ENCODE results near the gene CSRNP2. TPM values are rescaled to one million over a fixed set of nuclear protein-coding genes. Genes with fewer than 3 reads are reported as not detected.
A peak's percentile ranks its signal among the peaks of the same experiment; 100 is the strongest.

The CSRNP2 gene
- total RNA-seq, 6 donors from 2014 or later = 20.3 to 29.6 (median 23.5) TPM

DNA sequence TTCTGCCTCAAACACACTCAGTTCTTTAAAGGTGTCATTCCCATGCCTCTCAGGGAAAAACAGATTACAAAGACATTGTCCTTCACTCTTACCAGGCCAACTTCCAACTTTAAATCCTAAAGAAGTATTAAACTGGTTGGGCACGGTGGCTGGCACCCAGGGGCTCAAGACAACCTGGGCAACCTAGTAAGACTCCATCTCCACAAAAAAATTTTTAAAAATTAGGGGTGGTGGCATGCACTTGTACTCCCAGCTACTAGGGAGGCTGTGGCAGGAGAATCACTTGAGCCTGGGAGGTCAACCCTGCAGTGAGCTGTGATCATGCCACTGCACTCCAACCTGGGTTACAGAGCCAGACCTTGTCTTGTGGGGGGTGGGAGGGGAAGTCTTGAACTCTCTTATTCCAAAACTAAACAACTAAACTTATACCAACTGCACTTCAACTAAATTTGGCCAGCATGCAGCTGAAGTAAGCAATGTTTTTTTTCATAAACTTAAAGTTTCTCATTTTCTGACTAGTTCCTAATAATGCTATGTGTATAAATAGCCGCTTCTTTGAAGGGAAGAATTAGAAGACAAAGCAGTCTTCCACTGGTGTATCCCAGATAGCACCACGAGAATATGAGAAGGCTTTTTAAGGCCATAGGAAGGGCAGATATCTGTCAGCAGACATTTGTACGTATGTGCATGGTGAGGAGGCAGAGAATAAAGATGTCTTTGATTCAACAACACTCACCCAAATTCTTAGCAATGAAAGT is 59.6 kb downstream of the CSRNP2 start:
- peaks cover 21 to 71% (median 46%) of the 10 kb centered on the region in 4 donors for H3K4me1 ChIP-seq
- ATAC-seq (ENCODE audit: low FRiP score in 2 of 2) = no peak

GRCh38 chr12:51021694-51022093 is 61.7 kb downstream of the CSRNP2 start:
- DNase-seq = no peak
- H3K4me3 ChIP-seq = no peak overlapping the region
- 3 to 15% methylated on average over 1 of the region's 1 CpG for WGBS, 2 donors
- peak overlapping the region in 3 of 4 donors; percentile 10 to 95 (median 33) for H3K27ac ChIP-seq
- H3K4me1 ChIP-seq = peaks cover 24 to 76% (median 54%) of the 10 kb centered on the region in 4 donors
- no peaks in the 10 kb centered on the region for H3K27me3 ChIP-seq
- H3K36me3 ChIP-seq = no peaks in the 10 kb centered on the region
- ATAC-seq (ENCODE audit: low FRiP score in 2 of 2) = no peak
- TF ChIP-seq POLR2AphosphoS5 (IDR thresholded peaks at IDR 0.05) = no peak
- TF ChIP-seq, protein P1, sequence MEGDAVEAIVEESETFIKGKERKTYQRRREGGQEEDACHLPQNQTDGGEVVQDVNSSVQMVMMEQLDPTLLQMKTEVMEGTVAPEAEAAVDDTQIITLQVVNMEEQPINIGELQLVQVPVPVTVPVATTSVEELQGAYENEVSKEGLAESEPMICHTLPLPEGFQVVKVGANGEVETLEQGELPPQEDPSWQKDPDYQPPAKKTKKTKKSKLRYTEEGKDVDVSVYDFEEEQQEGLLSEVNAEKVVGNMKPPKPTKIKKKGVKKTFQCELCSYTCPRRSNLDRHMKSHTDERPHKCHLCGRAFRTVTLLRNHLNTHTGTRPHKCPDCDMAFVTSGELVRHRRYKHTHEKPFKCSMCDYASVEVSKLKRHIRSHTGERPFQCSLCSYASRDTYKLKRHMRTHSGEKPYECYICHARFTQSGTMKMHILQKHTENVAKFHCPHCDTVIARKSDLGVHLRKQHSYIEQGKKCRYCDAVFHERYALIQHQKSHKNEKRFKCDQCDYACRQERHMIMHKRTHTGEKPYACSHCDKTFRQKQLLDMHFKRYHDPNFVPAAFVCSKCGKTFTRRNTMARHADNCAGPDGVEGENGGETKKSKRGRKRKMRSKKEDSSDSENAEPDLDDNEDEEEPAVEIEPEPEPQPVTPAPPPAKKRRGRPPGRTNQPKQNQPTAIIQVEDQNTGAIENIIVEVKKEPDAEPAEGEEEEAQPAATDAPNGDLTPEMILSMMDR (IDR thresholded peaks at IDR 0.05) = no peak
- no peak for TF ChIP-seq POLR2A (IDR thresholded peaks at IDR 0.05)
- TF ChIP-seq EP300 (IDR thresholded peaks at IDR 0.05) = no peak
- no peaks in the 10 kb centered on the region for H3K9me3 ChIP-seq

More for the DNA sequence above, 59.6 kb downstream of the CSRNP2 start:
- WGBS, 2 donors = 51 to 57% methylated on average over 4 of the region's 4 CpGs
- peak in 1 of 2 donors; percentile 32 for DNase-seq
- Histone ChIP-seq H3K27me3 (no peaks in the 10 kb centered on the region), H3K27ac (peak overlapping the region; percentile 93 to 98 (median 96)), H3K9me3 (no peaks in the 10 kb centered on the region), H3K4me3 (peak overlapping the region in 3 of 4 donors; percentile 86 to 96 (median 91)), H3K36me3 (no peaks in the 10 kb centered on the region)
- TF ChIP-seq EP300 (IDR thresholded peaks at IDR 0.05) = no peak
- TF ChIP-seq POLR2A (IDR thresholded peaks at IDR 0.05) = peak in 1 of 4 donors; percentile 1
- TF ChIP-seq, protein P1 (IDR thresholded peaks at IDR 0.05) = no peak
- TF ChIP-seq POLR2AphosphoS5 (IDR thresholded peaks at IDR 0.05) = no peak

DNA sequence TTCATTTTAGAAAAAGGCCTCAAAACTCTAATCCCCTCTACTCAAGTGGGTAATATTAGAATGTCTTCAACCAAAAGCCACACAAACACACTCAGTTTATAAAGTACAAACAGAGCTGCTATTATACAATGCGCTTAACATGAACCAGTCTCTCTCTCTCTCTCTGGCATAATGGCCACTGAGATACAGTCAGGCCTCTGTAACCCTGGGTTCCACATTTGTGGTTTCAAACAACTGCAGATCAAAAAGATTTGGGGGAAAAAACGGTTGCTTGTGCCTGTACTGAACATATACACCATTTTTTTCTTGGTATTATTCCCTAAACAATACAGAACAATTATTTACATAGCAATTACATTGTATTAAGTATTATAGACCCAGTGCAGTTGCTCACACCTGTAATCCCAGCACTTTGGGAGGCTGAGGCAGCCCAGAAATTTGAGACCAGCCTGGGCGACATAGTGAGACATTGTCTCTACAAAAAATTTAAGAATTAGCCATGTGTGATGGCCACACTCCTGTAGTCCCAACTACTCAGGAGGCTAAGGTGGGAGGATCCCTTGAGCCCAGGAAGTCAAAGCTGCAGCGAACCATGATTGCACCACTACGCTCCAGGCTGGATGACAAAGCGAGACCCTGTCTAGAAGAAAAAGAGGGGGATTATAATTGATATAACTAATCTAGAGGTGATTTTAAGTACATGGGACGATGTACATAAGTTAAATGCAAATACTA is 62.8 kb downstream of the CSRNP2 start:
- peak overlapping the region in 3 of 4 donors; percentile 10 to 95 (median 44) for H3K27ac ChIP-seq
- peaks cover 24 to 72% (median 52%) of the 10 kb centered on the region in 4 donors for H3K4me1 ChIP-seq
- WGBS, 2 donors = 84 to 86% methylated on average over 7 of the region's 7 CpGs
- TF ChIP-seq POLR2AphosphoS5 (IDR thresholded peaks at IDR 0.05) = no peak
- TF ChIP-seq POLR2A (IDR thresholded peaks at IDR 0.05) = no peak
- no peak for TF ChIP-seq EP300 (IDR thresholded peaks at IDR 0.05)
- TF ChIP-seq, protein P1 (IDR thresholded peaks at IDR 0.05) = no peak
- no peaks in the 10 kb centered on the region for H3K9me3 ChIP-seq
- DNase-seq (no peak), ATAC-seq (ENCODE audit: low FRiP score in 2 of 2) (no peak)
- H3K27me3 ChIP-seq = no peaks in the 10 kb centered on the region
- no peaks in the 10 kb centered on the region for H3K36me3 ChIP-seq
- H3K4me3 ChIP-seq = no peak overlapping the region

DNA sequence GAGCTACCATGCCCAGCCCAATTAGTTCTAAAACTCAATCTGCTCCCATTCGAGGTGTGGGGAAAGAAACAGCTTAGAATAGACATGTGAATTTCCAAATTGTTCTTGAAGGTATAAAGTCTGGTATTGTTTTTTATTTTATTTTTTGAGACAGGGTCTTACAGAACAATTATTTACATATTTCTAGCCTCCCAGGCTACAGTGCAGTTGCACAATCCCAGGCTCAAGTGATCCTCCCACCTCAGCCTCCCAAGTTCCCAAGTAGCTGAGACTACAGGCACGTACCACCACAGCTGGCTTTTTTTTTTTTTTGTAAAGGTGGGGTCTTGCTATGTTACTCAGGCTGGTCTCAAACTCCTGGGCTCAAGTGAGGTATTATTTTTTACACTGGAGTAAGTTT is 63.5 kb downstream of the CSRNP2 start:
- H3K36me3 ChIP-seq = no peaks in the 10 kb centered on the region
- H3K4me1 ChIP-seq = peaks cover 23 to 65% (median 48%) of the 10 kb centered on the region in 4 donors
- WGBS, 2 donors = 54 to 83% methylated on average over 2 of the region's 2 CpGs
- H3K9me3 ChIP-seq = no peaks in the 10 kb centered on the region
- H3K27ac ChIP-seq = peak overlapping the region in 1 of 4 donors; percentile 44
- no peaks in the 10 kb centered on the region for H3K27me3 ChIP-seq
- TF ChIP-seq, protein P1 (IDR thresholded peaks at IDR 0.05) = no peak
- TF ChIP-seq POLR2A (IDR thresholded peaks at IDR 0.05) (no peak), POLR2AphosphoS5 (IDR thresholded peaks at IDR 0.05) (no peak), EP300 (IDR thresholded peaks at IDR 0.05) (no peak)
- no peak overlapping the region for H3K4me3 ChIP-seq
- no peak for DNase-seq
- no peak for ATAC-seq (ENCODE audit: low FRiP score in 2 of 2)
